SW 1271 (cell line): Measurements from ENCODE around the gene AP3S1.

Experiments
- DNase-seq, 2 experiments: peaks; one replicate each; lab custom pipeline; 2025; lab: John Stamatoyannopoulos, UW

AP3S1 gene

GRCh38 chr5:115825948-115826347 is 15.8 kb upstream of the AP3S1 start:
- no peak for DNase-seq

GRCh38 chr5:115829913-115830312 is 11.8 kb upstream of the AP3S1 start:
- DNase-seq = no peak

DNA sequence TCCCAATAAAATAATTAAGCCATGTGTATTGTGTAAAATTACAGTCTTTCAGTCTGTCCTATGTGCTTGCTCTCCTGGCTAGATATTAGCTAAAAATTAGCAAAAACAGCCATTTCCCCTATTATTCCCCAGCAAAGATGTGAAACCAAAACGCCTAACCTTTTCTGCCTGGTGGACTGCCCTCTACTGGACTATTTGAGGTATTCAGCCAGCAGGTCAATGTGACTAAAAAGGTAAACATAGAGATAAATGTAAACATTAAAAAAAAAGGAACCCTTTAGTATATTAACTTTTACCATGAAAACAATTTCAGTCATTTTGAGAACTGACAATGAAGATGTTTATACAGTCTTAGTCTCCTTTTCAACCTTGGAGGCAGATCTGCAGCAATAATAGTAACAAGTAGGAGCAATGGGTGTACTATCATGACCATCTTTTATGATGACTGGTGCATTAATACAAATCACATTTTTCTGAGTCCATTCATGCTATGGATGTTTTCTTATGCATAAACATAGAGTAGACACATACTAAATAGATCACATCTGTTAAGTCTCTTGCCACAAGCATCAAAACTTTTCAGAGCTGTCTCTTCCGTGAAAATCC is 10.5 kb upstream of the AP3S1 start:
- peak in 1 of 2 experiments; percentile 56 for DNase-seq

DNA sequence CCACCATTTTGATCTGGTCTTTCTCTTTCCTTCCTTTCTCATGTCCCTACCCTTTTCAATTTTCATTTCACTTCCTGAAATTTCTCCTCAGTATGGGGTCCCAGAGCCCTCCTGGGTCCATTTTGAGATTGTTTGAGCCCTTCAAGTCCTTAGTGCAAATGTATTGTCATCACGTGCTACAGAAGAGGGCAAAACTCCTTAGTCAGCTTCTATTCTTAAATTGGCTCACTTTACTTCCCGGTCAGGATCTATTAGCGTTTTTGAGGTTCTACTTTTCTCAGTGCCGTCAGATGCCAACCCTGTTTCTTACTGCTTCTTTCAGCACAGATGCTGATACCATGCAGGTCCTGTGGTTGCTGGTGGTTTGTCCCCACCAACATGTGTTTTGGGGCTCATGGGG is 6.3 kb upstream of the AP3S1 start:
- DNase-seq = no peak

DNA sequence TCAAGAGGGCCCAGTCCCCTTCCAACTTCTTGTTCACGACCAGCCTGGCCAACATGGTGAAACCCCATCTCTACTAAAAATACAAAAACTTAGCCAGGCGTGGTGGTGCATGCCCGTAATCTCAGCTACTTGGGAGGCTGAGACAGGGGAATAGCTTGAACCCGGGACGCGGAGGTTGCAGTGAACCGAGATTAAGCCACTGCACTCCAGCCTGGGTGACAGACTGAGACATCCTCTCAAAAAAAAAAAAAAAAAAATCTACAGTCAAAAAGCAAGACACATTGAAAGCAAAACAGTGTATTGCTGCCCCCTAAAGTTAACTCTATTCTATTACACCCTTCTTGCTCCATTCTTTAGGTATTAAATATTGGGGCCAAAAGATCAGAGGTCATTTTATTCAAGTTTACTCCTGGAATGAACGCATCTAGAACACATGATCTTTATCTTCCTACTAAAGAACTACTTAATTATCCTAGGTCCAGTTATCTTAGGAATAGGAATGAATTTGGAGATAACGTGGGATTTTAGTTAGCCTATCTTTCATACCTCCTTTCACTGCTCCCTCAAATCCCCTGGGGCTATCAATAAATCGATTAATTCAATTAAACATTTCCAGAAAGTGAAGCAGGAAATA is 2.7 kb upstream of the AP3S1 start:
- DNase-seq = peak; percentile 25 to 81

- DNase-seq = no peak
Measured at GRCh38 chr5:115840873-115841272, 862 bp upstream of the AP3S1 start.

GRCh38 chr5:115842089-115842935 is 577 bp downstream of the AP3S1 start:
- DNase-seq = peak; percentile 58 to 83

GRCh38 chr5:115842952-115843351 is 1.2 kb downstream of the AP3S1 start:
- no peak for DNase-seq

- DNase-seq = no peak
Measured at GRCh38 chr5:115843444-115844130, 1.9 kb downstream of the AP3S1 start.

DNA sequence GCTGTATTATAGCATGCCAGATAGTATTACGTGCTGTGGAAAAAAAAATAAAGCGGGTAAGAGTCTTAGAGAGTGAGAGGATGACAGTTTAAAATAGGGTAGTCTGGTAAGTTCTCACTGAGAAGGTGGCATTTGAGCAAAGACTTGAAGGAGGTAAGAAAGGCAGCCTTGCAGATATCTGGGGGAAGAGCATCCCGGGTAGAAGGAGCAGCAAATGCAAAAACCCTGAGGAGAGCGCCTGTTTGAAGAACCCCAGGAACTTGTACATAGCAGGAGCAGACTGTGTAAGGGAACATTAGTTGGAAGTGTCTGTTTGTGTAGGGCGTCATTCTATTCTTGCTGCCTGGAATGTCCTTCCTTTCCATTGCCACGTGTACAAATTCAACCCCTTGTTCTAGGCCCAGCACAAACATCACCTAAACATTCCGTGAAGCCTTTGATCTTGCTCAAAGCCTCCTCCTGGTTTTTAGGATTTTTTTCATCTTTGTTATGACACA is 2.6 kb downstream of the AP3S1 start:
- DNase-seq = no peak

DNA sequence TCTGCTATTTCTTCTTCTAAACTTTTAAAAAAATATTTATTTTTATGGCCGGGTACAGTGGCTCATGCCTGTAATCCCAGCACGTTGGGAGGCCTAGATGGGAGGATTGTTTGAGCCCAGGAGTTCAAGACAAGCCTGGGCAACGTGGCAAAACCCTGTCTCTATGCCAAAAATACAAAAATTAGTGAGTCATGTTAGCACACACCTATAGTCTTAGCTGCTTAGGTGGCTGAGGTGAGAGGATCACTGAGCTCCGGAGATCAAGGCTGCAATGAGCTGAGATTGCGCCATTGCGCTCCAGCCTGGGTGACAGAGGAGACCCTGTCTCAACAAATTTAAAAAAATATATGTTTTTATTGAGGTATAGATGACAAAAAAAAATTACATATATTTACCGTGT is 5.6 kb downstream of the AP3S1 start:
- no peak for DNase-seq

- DNase-seq = no peak
Measured at GRCh38 chr5:115849258-115849798, 7.6 kb downstream of the AP3S1 start.

DNA sequence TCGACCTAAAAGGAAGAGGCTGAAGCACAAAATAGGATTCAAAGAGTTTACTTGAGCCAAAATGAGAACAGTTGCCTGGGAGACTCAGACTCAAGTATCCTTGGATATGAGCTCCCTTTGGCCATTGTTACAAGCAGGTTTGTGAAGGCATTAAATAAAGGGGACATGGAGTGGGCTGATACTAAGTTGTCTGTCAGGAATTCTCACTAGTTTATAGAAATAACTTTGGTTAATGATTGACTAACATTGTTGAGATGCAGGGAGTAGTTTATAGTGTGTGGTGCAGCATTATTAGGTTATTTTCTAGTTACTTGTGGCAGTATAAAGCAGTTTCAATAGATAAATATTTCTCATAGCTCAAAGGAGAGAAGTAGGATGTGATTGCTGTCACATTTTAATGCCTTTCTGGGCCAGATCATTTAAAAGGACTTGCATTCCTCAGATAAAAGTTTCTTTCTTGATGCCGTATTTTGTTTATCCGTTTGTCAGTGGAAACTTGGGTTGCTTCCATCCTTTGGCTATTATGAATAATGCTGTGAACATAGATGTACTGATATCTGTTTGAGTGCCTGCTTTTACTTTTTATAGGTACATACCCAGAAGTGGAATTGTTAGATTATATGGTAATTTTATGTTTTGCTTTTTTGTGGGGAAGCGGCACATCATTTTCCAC is 9.1 kb downstream of the AP3S1 start:
- DNase-seq = no peak

DNA sequence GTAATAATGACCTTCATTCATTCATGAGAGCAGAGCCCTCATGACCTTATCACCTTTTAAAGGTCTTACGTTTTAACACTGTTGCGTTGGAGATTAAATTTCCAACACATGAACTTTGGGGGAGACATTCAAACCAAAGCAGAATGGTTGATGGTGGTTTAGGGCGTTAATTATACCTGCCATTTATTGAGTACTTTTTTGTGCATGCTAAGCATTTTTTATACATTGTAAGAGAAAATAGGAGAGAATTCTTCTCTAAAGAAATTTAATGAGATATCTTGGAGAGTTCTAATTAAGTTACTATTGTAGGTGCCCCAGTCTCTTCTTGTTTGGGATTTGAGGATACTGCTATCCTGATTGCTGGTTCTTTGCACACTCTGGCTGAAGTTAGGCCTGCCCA is 12.4 kb downstream of the AP3S1 start:
- DNase-seq = no peak

DNA sequence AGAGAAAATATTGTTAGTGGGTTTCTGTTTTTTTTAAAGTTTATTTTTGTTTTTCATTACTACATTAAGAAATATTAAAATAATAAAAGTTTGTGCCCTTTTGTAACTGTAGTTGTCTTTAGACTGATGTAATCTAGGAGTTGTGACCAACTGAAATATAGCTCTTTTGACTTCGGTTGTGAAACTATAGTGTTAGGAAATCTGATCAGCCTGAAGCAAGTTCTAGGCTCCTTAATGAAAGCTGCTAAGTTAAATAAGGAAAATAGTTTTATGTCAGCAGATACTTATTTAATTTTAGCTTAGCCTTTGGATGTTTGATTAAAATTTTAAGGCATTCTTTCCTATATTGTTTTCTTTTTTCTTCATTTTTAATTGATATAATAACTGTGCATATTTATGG is 14.2 kb downstream of the AP3S1 start:
- DNase-seq = no peak

- no peak for DNase-seq
Measured at GRCh38 chr5:115857057-115857479, 15.3 kb downstream of the AP3S1 start.

- DNase-seq = peak in 1 of 2 experiments; percentile 51
Measured at GRCh38 chr5:115857626-115858349, 16.1 kb downstream of the AP3S1 start.

DNA sequence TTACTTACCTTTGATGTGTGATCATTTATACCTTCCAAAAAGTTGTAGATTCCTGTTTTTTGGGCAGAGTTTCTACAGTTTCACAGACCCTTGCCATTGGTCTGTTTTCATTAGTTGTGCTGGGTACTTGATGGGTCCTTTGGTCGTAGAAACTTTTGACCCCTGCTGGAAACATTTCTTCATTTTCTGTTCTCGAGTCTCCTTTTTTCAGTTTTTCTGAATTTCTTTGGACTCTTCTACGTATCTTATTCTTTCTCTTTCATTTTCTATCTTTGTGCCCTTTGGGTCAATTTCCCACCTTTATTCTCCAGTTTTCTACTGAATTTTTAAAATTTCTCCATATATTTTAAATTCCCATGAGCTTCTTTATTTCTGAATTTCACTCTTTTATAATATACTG is 16.7 kb downstream of the AP3S1 start:
- DNase-seq = no peak

DNA sequence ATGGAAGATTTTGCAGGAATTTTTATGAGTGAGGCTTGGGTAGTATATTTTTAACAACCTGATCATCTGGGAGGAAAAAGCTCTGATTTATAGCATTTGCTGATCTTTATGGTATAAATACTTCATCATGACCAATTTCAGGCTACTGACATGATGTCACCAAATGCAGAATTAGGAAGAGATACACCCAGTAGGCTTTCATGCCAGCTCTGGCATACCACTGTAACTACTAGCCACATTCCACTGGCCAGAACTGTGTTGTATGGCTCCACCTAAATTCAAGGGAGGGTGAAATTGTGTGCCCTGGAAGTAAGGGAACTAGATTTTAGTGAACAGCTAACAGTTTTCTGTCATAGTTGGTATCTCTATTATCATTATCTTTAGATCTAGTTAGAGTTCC is 17.6 kb downstream of the AP3S1 start:
- DNase-seq = no peak

- DNase-seq = no peak
Measured at GRCh38 chr5:115869256-115869795, 27.6 kb downstream of the AP3S1 start.

- no peak for DNase-seq
Measured at GRCh38 chr5:115872447-115872846, 30.7 kb downstream of the AP3S1 start.
